HG02870 (cell line): ENCODE data around the gene SCYGR7.
"Not testable (repeated sequence)": the region's sequence is repeated elsewhere in the genome, so short reads cannot be mapped to it uniquely, and the experiment has no call there.

Experiments used
- ATAC-seq: cut with Tn5 transposase; IDR thresholded peaks from one replicate; pipeline ENCODE4 v1.9.1; 2021; ENCODE audit warnings: mild to moderate bottlenecking, moderate library complexity; ENCODE audit not compliant: unreplicated experiment

The SCYGR7 gene

DNA sequence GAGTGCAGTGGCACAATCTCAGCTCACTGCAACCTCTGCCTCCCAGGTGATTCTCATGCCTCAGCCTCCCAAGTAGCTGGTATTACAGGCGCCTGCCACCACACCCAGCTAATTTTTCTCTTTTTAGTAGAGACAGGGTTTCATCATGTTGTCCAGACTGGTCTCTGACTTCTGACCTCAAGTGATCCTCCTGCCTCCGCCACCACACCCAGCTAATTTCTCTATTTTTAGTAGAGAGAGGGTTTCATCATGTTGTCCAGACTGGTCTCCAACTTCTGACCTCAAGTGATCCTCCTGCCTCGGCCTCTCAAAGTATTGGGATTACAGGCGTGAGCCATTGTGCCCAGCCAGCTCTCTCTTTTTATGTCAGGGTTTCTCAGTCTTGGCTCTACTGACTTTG, 28.1 kb downstream of the SCYGR7 start:
- not testable (repeated sequence) for ATAC-seq

DNA sequence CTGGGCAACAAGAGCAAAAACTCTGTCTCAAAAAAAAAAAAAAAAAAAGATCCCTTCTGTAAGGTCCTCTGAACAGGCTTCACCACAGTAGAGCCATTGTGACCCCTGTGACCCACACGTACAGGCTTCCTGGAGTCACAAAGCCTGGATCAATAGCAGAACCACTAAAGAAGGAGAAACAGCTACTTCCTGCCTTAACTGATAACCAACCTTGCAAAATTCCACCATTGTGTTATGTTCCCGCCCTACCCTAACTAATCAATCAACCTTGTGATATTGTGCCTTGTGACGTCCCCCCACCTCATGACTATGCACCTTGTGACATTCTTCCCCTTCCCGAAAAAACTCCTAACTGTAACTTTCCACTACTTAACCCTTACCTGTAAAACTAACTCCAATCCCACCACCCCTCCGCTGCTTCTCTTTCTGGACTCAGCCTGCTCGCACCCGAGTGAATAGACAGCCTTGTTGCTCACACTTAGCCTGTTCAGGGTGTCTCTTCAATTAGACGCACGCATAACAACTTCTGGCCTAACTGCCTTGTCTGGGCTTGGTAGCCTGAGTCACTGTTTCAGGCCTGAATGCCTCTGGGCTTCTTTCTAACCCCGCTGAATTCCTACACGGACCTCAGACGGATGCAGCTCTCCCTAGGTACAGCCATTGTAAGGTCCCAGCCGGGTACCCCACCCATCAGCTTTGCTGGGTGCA, 31.4 kb downstream of the SCYGR7 start:
- ATAC-seq: no peak

DNA sequence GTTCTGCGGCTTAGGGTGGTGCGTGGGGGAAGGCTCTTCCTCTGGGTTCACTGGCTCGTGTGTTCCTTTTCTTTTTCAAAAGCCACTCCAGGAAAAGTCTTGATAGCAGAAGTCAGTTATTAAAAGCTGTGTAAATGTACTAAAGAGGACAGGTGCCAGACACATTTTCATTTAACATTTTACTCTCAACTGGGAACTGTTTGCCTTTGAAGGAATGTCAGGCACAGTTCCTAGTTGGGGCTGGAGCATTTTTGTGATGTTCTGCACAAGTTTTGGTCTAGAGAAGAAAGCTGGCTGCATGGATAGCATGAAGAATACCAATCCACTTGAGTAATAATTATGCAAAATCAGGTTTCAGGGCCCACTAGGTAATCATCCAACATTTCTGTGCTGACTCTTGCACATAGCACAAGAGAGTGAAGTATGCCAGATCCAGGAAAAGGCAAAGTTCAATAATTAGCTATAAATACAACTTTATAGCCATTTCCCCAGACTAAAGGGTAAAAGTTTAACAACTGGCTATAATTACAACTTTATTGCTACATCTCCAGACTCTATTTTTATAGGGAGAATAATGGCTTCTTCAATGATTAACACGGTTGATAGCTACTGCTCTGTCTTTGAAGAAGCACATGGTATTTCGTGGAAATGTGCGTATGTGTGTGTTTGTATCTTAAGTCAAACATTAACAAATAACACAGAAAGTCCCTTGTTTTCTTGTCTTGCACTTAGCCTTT, 33.8 kb downstream of the SCYGR7 start:
- ATAC-seq: no peak

DNA sequence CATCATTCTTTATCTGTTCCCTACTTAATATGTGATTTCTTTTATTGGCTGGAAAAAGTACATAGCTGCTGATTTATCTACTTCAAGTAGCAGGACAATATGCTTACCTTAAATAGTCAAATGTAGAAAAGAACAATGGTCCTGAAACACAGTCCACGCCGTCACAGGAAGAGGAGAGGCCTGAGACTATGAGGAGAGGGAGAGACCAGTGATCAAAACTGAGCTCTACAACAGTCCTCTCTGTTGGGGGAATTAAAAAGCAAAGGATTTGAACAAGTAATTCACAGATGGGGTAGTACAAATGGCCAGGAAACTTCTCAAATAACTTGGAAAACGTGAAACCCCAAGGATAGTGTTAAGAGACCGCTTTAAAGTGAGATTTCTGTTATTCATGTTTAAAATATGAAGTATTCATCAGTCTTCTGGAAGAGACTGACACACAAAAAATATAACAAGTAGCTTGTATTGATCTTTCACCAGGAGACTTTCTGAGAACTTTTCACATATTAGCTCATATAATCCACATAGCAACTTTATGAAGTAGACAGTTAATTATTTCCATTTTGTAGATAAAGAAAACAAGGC, 37.7 kb downstream of the SCYGR7 start:
- ATAC-seq: no peak

DNA sequence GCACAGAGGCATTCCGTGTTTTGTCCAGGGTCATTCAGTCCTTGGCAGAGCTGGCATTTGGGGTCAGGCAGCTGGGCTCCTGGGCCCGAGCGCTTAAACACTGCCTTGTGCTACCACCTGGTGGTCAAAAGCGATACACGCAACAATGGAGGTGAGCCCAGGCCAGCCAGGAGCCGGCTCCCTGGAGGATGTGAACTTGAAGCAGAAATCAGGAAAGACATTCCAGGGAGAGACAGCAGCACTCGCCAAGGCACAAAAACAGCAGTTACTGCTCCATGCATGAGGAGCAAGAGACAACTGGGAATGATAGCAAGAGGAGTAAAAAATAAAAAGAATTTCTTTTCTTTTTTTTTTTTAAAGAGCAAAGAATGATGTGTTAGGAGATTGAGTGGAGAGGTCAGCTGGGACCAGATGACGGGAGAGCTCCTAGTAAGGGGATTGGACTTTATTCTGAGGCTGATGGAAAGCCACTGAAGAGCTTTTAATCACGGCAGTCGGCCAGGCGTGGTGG, 38.3 kb downstream of the SCYGR7 start:
- ATAC-seq: peak; percentile 99

DNA sequence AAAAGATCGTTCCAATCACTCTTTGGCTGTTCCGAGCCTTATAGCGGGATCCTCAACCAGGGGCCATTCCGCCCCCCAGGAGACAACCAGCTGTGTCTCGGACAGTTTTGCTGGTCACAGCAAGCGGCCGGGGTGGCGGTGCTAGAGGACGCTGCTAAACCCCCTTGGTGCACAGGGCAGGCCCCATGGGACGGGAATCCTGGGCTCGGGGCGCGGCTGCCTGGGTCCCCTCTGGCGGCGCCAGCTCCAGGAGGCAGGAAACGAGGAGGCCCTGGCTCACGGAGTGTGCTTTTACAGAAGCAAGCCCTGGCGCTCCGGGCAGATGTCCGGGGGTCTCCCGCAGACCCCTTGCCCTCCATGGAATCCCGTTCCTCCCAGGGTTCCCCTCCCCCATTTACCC, 39.7 kb downstream of the SCYGR7 start:
- no peak for ATAC-seq

DNA sequence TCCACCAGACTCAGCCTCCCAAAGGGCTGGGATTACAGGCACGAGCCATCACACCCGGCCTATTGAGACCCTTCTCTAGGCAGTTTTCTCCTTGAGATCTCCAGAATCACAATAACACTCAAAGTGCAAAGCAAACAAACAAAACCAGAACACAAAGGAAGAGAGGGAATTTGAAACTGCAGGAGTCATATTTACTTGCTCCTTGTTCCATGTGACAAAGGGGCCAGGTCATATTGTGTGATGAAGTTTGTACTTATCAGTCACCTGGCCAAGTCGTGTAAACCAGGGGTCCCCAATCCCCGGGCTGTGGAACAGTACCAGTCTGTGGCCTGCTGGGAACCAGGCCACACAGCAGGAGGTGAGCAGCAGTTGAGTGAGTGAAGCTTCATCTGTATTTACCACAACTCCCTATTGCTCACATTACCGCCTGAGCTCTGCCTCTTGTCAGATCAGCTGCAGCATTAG, 44.1 kb downstream of the SCYGR7 start:
- ATAC-seq: no peak

DNA sequence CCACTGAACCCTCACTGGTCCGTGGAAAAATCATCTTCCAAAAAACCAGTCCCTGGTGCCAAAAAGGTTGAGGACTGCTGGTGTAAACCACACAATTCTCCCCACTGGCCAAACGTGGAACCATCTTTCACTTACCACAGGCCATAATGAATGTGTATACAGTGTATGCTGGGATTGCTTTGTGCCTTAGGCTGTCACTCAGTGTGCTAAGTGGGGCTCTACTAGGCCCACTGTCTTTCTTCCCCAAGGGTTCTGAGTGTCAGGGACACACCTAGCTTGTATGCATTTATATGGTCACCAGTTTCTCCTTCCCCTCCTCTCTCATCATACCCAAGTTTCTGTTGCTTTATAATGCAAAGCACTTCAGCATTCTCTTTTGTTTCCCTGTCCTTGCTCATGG, 44.8 kb downstream of the SCYGR7 start:
- no peak for ATAC-seq

DNA sequence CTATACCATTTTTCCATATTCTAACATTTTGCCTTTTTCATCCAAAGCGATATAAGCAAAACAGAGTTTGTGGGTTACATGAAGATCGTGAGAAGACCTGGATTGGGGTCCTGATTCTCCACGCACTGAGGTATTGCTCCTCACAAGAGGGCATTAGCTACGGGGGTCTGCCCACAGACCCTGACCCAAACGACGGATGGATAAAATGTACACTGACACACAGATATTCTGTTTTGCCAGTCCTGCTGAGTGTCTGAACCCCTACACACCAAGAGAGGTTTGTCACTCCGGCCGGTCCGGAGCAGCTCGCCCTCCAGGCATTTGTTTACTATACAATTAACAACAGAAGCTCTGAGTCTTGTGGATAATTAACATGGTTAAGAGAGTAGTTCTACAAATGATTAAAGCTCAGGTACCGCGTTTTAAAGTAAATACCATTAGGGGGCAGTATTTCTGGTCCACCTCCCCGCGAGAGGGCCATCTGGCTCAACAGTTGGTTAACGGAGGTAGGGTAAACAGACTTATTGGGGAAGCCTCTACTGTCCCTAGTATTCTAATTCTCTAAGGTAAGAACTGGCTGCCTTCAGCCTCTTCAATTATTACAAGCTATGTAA, 46.0 kb downstream of the SCYGR7 start:
- ATAC-seq: no peak

DNA sequence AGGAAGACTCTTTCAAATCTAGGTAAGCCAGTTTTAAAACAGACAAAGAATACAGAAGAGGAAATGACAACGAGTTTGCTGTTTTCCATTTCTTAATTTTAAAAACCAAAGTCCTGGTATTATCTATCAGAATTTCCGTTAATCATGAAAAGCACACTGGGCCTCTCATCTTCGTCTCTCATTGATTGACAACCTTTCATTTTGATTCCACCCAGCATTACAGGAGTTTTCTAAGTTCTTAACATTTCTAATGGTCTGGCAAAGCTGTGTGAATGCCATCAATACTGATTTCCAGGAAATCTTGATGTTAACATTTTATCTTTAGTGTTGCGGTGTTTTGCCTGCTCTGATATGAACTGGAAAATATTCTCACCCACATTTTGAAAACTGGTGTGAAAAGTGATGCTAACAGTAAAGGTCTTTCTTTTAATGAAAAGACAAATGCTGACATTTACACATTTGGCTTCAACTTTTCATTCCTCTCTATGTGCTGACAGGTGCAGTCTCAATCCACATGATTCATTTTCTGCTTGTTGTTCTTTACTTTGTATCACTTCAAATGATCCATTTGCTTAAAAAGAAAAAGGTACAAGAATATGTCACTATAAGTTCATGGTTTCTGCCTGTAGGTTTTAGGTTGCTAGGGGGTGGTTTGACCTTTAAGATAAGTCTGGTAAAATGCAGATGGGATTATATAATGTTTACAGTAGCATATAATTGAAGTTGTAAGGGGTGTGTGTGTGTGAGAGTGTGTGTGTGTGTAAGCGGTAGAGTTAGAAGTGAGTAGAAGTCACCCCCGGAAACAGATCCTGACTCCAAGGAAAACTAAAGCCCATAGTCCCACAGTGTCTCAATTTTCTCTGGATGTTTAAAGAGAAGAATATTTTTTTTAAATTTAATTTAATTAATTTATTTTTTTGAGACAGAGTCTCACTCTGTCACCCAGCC, 47.0 kb downstream of the SCYGR7 start:
- ATAC-seq: no peak
